GM23338 (cell line): ENCODE data around the gene CDC23.

Source experiments
- CREB1 ChIP-seq: fragments of 250-450 bp; sonication (Bioruptor Pico); IDR thresholded peaks from 2 replicates; pipeline ENCODE4 v1.5.0; 2020; ENCODE audit warnings: low read depth, mild to moderate bottlenecking, moderate library complexity
- EZH2 ChIP-seq: fragments of 200-600 bp; sonication (generic); IDR thresholded peaks from one replicate; pipeline ENCODE4 v1.8.0; 2017; ENCODE audit warnings: antibody characterized with exemption, mild to moderate bottlenecking, low read depth; ENCODE audit not compliant: unreplicated experiment
- EZH2phosphoT487 ChIP-seq: fragments of 200-600 bp; sonication (generic); IDR thresholded peaks from one replicate; pipeline ENCODE4 v1.8.1; 2018; ENCODE audit warnings: antibody characterized with exemption; ENCODE audit not compliant: unreplicated experiment
- JUNB ChIP-seq: IDR thresholded peaks from one replicate; pipeline ENCODE4 v1.6.1; 2016; ENCODE audit warnings: antibody characterized with exemption; ENCODE audit not compliant: unreplicated experiment
- NANOG ChIP-seq: IDR thresholded peaks from 2 replicates; pipeline ENCODE4 v1.6.1; 2016; ENCODE audit warnings: antibody characterized with exemption, borderline replicate concordance
- POLR2AphosphoS5 ChIP-seq: IDR thresholded peaks from 2 replicates; pipeline ENCODE4 v1.6.1; 2016; ENCODE audit warnings: antibody characterized with exemption, low read depth
- STAT1 ChIP-seq: IDR thresholded peaks from one replicate; pipeline ENCODE4 v1.6.1; 2016; ENCODE audit warnings: antibody characterized with exemption; ENCODE audit not compliant: unreplicated experiment
- ZNF114 ChIP-seq: fragments of 250-450 bp; sonication (Bioruptor Pico); IDR thresholded peaks from 2 replicates; pipeline ENCODE4 v1.5.0; 2020; ENCODE audit warnings: mild to moderate bottlenecking, moderate library complexity
- ZNF331 ChIP-seq: fragments of 250-450 bp; sonication (Bioruptor Pico); IDR thresholded peaks from 2 replicates; pipeline ENCODE4 v1.5.0; 2020; ENCODE audit warnings: low read depth, mild to moderate bottlenecking, moderate library complexity
- TF ChIP-seq, protein P1 (sequence below), 2 experiments: fragments of 200-600 bp in 1 of 2; sonication (generic) in 1 of 2; conservative IDR thresholded peaks; 2 replicates each; pipeline versions ENCODE4 v1.5.1 to v1.6.1; 2016 to 2017; ENCODE audit warnings: antibody characterized with exemption in 2 of 2, low read depth in 2 of 2, mild to moderate bottlenecking in 2 of 2, moderate library complexity in 1 of 2
- TF ChIP-seq, protein P2 (sequence below): IDR thresholded peaks from 2 replicates; pipeline ENCODE4 v1.6.1; 2016; ENCODE audit warnings: antibody characterized with exemption
- TF ChIP-seq, protein P3 (sequence below): IDR thresholded peaks from one replicate; pipeline ENCODE4 v1.6.1; 2018; ENCODE audit warnings: antibody characterized with exemption; ENCODE audit not compliant: unreplicated experiment
- TF ChIP-seq, protein P4 (sequence below): fragments of 250-450 bp; sonication (Bioruptor Pico); IDR thresholded peaks from 2 replicates; pipeline ENCODE4 v1.5.0; 2020; ENCODE audit warnings: mild to moderate bottlenecking, moderate library complexity

DNA sequence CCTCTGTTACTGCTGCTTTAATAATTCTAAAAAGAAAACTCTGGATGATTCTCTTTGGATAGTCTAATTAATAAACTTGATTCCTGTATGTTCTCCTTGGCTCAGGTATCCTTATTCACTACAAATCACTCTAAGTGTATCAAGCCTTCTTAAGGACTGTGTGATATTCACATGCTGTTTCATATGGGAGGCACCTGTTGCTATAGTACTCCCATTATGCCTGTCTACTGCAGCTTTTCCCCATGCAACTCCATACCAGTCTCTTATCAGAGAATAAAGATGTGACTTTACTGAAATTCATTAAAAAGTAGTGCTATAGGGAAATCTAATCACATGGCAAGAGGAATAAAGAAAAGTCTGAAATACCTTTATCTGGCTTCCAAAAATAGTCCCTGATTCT lies 49.4 kb downstream of the CDC23 start:
- TF ChIP-seq, protein P1, sequence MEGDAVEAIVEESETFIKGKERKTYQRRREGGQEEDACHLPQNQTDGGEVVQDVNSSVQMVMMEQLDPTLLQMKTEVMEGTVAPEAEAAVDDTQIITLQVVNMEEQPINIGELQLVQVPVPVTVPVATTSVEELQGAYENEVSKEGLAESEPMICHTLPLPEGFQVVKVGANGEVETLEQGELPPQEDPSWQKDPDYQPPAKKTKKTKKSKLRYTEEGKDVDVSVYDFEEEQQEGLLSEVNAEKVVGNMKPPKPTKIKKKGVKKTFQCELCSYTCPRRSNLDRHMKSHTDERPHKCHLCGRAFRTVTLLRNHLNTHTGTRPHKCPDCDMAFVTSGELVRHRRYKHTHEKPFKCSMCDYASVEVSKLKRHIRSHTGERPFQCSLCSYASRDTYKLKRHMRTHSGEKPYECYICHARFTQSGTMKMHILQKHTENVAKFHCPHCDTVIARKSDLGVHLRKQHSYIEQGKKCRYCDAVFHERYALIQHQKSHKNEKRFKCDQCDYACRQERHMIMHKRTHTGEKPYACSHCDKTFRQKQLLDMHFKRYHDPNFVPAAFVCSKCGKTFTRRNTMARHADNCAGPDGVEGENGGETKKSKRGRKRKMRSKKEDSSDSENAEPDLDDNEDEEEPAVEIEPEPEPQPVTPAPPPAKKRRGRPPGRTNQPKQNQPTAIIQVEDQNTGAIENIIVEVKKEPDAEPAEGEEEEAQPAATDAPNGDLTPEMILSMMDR (conservative IDR thresholded peaks at IDR 0.05; ENCODE audit: low read depth in 2 of 2): no peak
- no peak for TF ChIP-seq POLR2AphosphoS5
- no peak for TF ChIP-seq EZH2
- TF ChIP-seq, protein P2, sequence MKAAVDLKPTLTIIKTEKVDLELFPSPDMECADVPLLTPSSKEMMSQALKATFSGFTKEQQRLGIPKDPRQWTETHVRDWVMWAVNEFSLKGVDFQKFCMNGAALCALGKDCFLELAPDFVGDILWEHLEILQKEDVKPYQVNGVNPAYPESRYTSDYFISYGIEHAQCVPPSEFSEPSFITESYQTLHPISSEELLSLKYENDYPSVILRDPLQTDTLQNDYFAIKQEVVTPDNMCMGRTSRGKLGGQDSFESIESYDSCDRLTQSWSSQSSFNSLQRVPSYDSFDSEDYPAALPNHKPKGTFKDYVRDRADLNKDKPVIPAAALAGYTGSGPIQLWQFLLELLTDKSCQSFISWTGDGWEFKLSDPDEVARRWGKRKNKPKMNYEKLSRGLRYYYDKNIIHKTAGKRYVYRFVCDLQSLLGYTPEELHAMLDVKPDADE: no peak
- TF ChIP-seq STAT1: no peak
- no peak for TF ChIP-seq ZNF114 (CRISPR knock-in tag)
- no peak for TF ChIP-seq JUNB
- TF ChIP-seq, protein P3, sequence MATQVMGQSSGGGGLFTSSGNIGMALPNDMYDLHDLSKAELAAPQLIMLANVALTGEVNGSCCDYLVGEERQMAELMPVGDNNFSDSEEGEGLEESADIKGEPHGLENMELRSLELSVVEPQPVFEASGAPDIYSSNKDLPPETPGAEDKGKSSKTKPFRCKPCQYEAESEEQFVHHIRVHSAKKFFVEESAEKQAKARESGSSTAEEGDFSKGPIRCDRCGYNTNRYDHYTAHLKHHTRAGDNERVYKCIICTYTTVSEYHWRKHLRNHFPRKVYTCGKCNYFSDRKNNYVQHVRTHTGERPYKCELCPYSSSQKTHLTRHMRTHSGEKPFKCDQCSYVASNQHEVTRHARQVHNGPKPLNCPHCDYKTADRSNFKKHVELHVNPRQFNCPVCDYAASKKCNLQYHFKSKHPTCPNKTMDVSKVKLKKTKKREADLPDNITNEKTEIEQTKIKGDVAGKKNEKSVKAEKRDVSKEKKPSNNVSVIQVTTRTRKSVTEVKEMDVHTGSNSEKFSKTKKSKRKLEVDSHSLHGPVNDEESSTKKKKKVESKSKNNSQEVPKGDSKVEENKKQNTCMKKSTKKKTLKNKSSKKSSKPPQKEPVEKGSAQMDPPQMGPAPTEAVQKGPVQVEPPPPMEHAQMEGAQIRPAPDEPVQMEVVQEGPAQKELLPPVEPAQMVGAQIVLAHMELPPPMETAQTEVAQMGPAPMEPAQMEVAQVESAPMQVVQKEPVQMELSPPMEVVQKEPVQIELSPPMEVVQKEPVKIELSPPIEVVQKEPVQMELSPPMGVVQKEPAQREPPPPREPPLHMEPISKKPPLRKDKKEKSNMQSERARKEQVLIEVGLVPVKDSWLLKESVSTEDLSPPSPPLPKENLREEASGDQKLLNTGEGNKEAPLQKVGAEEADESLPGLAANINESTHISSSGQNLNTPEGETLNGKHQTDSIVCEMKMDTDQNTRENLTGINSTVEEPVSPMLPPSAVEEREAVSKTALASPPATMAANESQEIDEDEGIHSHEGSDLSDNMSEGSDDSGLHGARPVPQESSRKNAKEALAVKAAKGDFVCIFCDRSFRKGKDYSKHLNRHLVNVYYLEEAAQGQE: no peak
- TF ChIP-seq NANOG: no peak
- no peak for TF ChIP-seq EZH2phosphoT487
- TF ChIP-seq CREB1 (CRISPR knock-in tag): no peak
- TF ChIP-seq ZNF331 (CRISPR knock-in tag): no peak
- TF ChIP-seq, protein P4, sequence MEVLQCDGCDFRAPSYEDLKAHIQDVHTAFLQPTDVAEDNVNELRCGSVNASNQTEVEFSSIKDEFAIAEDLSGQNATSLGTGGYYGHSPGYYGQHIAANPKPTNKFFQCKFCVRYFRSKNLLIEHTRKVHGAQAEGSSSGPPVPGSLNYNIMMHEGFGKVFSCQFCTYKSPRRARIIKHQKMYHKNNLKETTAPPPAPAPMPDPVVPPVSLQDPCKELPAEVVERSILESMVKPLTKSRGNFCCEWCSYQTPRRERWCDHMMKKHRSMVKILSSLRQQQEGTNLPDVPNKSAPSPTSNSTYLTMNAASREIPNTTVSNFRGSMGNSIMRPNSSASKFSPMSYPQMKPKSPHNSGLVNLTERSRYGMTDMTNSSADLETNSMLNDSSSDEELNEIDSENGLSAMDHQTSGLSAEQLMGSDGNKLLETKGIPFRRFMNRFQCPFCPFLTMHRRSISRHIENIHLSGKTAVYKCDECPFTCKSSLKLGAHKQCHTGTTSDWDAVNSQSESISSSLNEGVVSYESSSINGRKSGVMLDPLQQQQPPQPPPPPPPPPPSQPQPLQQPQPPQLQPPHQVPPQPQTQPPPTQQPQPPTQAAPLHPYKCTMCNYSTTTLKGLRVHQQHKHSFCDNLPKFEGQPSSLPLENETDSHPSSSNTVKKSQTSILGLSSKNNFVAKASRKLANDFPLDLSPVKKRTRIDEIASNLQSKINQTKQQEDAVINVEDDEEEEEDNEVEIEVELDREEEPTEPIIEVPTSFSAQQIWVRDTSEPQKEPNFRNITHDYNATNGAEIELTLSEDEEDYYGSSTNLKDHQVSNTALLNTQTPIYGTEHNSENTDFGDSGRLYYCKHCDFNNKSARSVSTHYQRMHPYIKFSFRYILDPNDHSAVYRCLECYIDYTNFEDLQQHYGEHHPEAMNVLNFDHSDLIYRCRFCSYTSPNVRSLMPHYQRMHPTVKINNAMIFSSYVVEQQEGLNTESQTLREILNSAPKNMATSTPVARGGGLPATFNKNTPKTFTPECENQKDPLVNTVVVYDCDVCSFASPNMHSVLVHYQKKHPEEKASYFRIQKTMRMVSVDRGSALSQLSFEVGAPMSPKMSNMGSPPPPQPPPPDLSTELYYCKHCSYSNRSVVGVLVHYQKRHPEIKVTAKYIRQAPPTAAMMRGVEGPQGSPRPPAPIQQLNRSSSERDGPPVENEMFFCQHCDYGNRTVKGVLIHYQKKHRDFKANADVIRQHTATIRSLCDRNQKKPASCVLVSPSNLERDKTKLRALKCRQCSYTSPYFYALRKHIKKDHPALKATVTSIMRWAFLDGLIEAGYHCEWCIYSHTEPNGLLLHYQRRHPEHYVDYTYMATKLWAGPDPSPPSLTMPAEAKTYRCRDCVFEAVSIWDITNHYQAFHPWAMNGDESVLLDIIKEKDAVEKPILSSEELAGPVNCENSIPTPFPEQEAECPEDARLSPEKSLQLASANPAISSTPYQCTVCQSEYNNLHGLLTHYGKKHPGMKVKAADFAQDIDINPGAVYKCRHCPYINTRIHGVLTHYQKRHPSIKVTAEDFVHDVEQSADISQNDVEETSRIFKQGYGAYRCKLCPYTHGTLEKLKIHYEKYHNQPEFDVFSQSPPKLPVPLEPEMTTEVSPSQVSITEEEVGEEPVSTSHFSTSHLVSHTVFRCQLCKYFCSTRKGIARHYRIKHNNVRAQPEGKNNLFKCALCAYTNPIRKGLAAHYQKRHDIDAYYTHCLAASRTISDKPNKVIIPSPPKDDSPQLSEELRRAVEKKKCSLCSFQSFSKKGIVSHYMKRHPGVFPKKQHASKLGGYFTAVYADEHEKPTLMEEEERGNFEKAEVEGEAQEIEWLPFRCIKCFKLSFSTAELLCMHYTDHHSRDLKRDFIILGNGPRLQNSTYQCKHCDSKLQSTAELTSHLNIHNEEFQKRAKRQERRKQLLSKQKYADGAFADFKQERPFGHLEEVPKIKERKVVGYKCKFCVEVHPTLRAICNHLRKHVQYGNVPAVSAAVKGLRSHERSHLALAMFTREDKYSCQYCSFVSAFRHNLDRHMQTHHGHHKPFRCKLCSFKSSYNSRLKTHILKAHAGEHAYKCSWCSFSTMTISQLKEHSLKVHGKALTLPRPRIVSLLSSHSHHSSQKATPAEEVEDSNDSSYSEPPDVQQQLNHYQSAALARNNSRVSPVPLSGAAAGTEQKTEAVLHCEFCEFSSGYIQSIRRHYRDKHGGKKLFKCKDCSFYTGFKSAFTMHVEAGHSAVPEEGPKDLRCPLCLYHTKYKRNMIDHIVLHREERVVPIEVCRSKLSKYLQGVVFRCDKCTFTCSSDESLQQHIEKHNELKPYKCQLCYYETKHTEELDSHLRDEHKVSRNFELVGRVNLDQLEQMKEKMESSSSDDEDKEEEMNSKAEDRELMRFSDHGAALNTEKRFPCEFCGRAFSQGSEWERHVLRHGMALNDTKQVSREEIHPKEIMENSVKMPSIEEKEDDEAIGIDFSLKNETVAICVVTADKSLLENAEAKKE (CRISPR knock-in tag): no peak
